K562 (cell line): Measurements from ENCODE around the gene TMEM234. TPM values are rescaled to one million over a fixed set of nuclear protein-coding genes. Genes with fewer than 3 reads are reported as not detected.
A peak's percentile ranks its signal among the peaks of the same experiment; 100 is the strongest.

Experiments
- ATAC-seq: fragments of 200-7000 bp; cut with Tn5 transposase; 3 replicates; pipeline ENCODE4 v1.9.1; 2020; ENCODE audit warnings: moderate library complexity
- BruUV-seq: library from RNA; stranded (reverse); fragments of 400-500 nt; replicated peaks from 2 replicates; lab custom pipeline; 2021; lab: Mats Ljungman, UMichigan
- CTCF ChIA-PET: fragments of 300-600 bp; formaldehyde crosslinking; extraction: SDS; loops from one replicate; lab custom pipeline; 2021; ENCODE audit warnings: low intra/inter-chr PET ratio; lab: Yijun Ruan, JAX
- POLR2A ChIA-PET: fragments of 300-600, 350-650 bp; sonication (Branson Sonifier 250); formaldehyde crosslinking; extraction: SDS; loops from one replicate; lab custom pipeline; 2021; ENCODE audit warnings: antibody characterized with exemption, inconsistent platforms; lab: Yijun Ruan, JAX
- DNase-seq, 4 experiments: peaks; one replicate each; pipeline versions ENCODE4 v3.0.0 to v3.0.0-alpha.2; 2011 to 2018; ENCODE audit warnings: low spot score in 3 of 4, mixed read lengths in 3 of 4; ENCODE audit errors: extremely low read depth in 1 of 4
- FAIRE-seq: peaks from 2 replicates; lab custom pipeline; 2011; peaks lifted over from hg19 to GRCh38; lab: Jason Lieb, UNC
- H2AFZ ChIP-seq: 2 replicates; pipeline ENCODE4 v1.6.0; 2011; ENCODE audit warnings: low read depth, low read length, control low read depth, inconsistent platforms
- H3K27ac ChIP-seq: fragments of 200-600 bp; 3 replicates; pipeline ENCODE4 v1.8.0; 2011; ENCODE audit warnings: low read depth, mild to moderate bottlenecking, control low read depth, inconsistent platforms, low read length, moderate library complexity, mixed read lengths; ENCODE audit errors: extremely low read depth
- H3K27me3 ChIP-seq, 2 experiments: fragments of 300-600 bp in 1 of 2; 2 replicates in 1 of 2; 3 replicates in 1 of 2; pipeline versions ENCODE4 v1.6.0 to v1.8.0; 2011; ENCODE audit warnings: inconsistent platforms in 2 of 2, low read length in 2 of 2, mild to moderate bottlenecking in 1 of 2, mixed read lengths in 1 of 2, moderate library complexity in 1 of 2; ENCODE audit not compliant: control insufficient read depth in 2 of 2, insufficient read depth in 2 of 2
- H3K36me3 ChIP-seq: fragments of 300-600 bp; 3 replicates; pipeline ENCODE4 v1.8.0; 2011; ENCODE audit warnings: mild to moderate bottlenecking, low read length, inconsistent platforms; ENCODE audit not compliant: control insufficient read depth, insufficient read depth
- H3K4me1 ChIP-seq, 2 experiments: fragments of 200-600 bp in 1 of 2; replicated peaks in 1 of 2; 2 replicates in 1 of 2; 3 replicates in 1 of 2; pipeline versions ENCODE4 v1.5.1 to v1.8.0; 2011; ENCODE audit warnings: inconsistent platforms in 2 of 2, low read length in 2 of 2, mild to moderate bottlenecking in 1 of 2, mixed read lengths in 1 of 2, moderate library complexity in 1 of 2; ENCODE audit not compliant: control insufficient read depth in 2 of 2, insufficient read depth in 2 of 2
- H3K4me2 ChIP-seq: 2 replicates; pipeline ENCODE4 v1.6.1; 2011; ENCODE audit warnings: low read length, control low read depth, inconsistent platforms, mixed read lengths; ENCODE audit not compliant: insufficient read depth
- H3K4me3 ChIP-seq: fragments of 200-600 bp; sonication (generic), shearing (Covaris generic); 2 replicates; pipeline ENCODE4 v1.5.1; 2016; ENCODE audit warnings: control low read depth, inconsistent platforms
- H3K79me2 ChIP-seq: fragments of 200-600 bp; 3 replicates; pipeline ENCODE4 v1.8.0; 2011; ENCODE audit warnings: low read length, inconsistent platforms; ENCODE audit not compliant: control insufficient read depth, insufficient read depth
- H3K9ac ChIP-seq, 2 experiments: 2 replicates each; pipeline versions ENCODE4 v1.6.0 to v1.6.1; 2011; ENCODE audit warnings: low read depth in 2 of 2, low read length in 2 of 2, control low read depth in 1 of 2, inconsistent platforms in 1 of 2, mild to moderate bottlenecking in 1 of 2, mixed read lengths in 1 of 2; ENCODE audit not compliant: insufficient read depth in 1 of 2
- H3K9me1 ChIP-seq: one replicate; pipeline ENCODE4 v1.6.0; 2011; ENCODE audit warnings: inconsistent platforms, mild to moderate bottlenecking, low read length, moderate library complexity; ENCODE audit not compliant: control insufficient read depth, insufficient read depth
- H3K9me3 ChIP-seq: replicated peaks from 2 replicates; pipeline ENCODE4 v1.5.1; 2011; ENCODE audit warnings: low read depth, low read length, inconsistent platforms; ENCODE audit not compliant: control insufficient read depth, insufficient read depth
- H4K20me1 ChIP-seq: replicated peaks from 2 replicates; pipeline ENCODE4 v1.6.1; 2011; ENCODE audit warnings: low read length, inconsistent platforms, mixed read lengths; ENCODE audit not compliant: control insufficient read depth, insufficient read depth
- HNRNPLL ChIP-seq: fragments of 200-400 bp; formaldehyde crosslinking; IDR thresholded peaks from 2 replicates; pipeline ENCODE4 v1.6.1; 2017; ENCODE audit warnings: low read length, low read depth, mild to moderate bottlenecking; ENCODE audit not compliant: poor library complexity, severe bottlenecking
- PRDM10 ChIP-seq: fragments of 450-650 bp; IDR thresholded peaks from 2 replicates; pipeline ENCODE4 v1.6.1; 2018; ENCODE audit not compliant: partially characterized antibody
- WGBS: fragments of 100-300 bp; shearing (Covaris generic); methylation state at CpG from one replicate; pipeline ENCODE4 v1.1.6; 2016; ENCODE audit warnings: low coverage, mixed read lengths; ENCODE audit not compliant: insufficient coverage; ENCODE audit errors: missing lambda C conversion rate; 5-methylcytosine and 5-hydroxymethylcytosine counted together
- in situ Hi-C: fragments of 300-500 bp; cut with MboI; formaldehyde crosslinking; loops from 4 replicates; pipeline ENCODE4 v1.15.0; 2018; ENCODE audit warnings: inconsistent platforms, mixed read lengths
- intact Hi-C: fragments of 100-400 bp; cut with micrococcal nuclease; formaldehyde crosslinking; loops from 2 replicates; pipeline ENCODE4 v1.14.2; 2022
- polyA plus RNA-seq, 8 experiments: library from polyadenylated mRNA; depleted of rRNA in 4 of 8; stranded (reverse) in 5 of 8; unstranded in 3 of 8; fragments of >200 nt; fragmentation: Nextera tagmentation in 2 of 8; fragmentation: Illumina TruSeq in 1 of 8; extraction: Ambion mirVana in 2 of 8; extraction: Trizol in 1 of 8; gene quantifications; 2 replicates each; pipeline versions ENCODE4 v1.2.1 to v1.2.3, GENCODE V29; 2011 to 2014; ENCODE audit warnings: inconsistent platforms in 1 of 8, missing spikeins in 1 of 8
- small RNA-seq: library from RNA; depleted of rRNA; stranded (forward); fragments of <200 nt; gene quantifications from one replicate; pipeline ENCODE3, GENCODE V24; 2014
- total RNA-seq, 7 experiments: library from RNA; depleted of rRNA in 6 of 7; stranded (reverse); fragments of >200 nt in 6 of 7; fragmentation: Illumina TruSeq in 2 of 7; extraction: Trizol in 2 of 7; gene quantifications; 2 replicates each; pipeline versions ENCODE4 v1.2.1 to v1.2.3, GENCODE V29; 2011 to 2021; ENCODE audit warnings: low replicate concordance in 1 of 7

TMEM234 gene
- total and polyA plus RNA-seq, 9 of the 15 experiments (the other 6 are each of a cell fraction or from before 2014, with no cell fraction given), result 5.0 to 12.9 (median 7.6) TPM

GRCh38 chr1:32170991-32171390 lies 51.2 kb downstream of the TMEM234 start:
- Histone ChIP-seq H3K4me3 (no peak overlapping the region), H3K9me1 (no peaks in the 10 kb centered on the region), H3K27me3 (no peaks in the 10 kb centered on the region), H3K4me2 (no peak overlapping the region), H3K9ac (peak overlapping the region in 1 of 2 experiments; percentile 46; a peak in 1 of 4 replicates), H3K9me3 (no peaks in the 10 kb centered on the region), H3K36me3 (peaks cover 73% of the 10 kb centered on the region), H3K4me1 (peaks cover 0 to 4% of the 10 kb centered on the region in 2 experiments; a peak in 3 of 5 replicates), H3K79me2 (no peaks in the 10 kb centered on the region), H3K27ac (no peak overlapping the region), H4K20me1 (0 out of 2 replicates have a peak, but pooled peaks cover 4% of the 10 kb centered on the region), H2AFZ (no peak overlapping the region)
- CTCF ChIA-PET, result no interaction called here
- BruUV-seq, result no TSS peak
- TF ChIP-seq HNRNPLL, result no peak
- peak; percentile 68 for TF ChIP-seq PRDM10
- intact Hi-C loops (no loop called here), in situ Hi-C loops (no loop called here)
- POLR2A ChIA-PET, result interaction anchor here (1.0 to 1.7 kb wide), 2 partner anchors 11 to 29 kb away, joined by 4 to 5 read pairs; partner anchors contain the start of gene CCDC28B
- peak; percentile 57 for ATAC-seq
- WGBS, result 50% methylated on average over 4 of the region's 4 CpGs
- no peak for FAIRE-seq
- no peak for DNase-seq

Small RNA genes within 50 kb of the gene (small RNA-seq; reads per million reads assigned to genes)
- not detected for gene RF00017

Other genes with a start within 250 kb of the TMEM234 start
Only the 7 nearest of the 16 such genes appear.
- 38.6 and 51.4 TPM in 2 replicates for gene TXLNA, start 42.7 kb downstream of the TMEM234 start, total RNA-seq (2014; rRNA removed)
- 33.0 and 33.5 TPM in 2 replicates for gene TXLNA, start 42.7 kb downstream of the TMEM234 start, total RNA-seq (2014; rRNA removed; fragmentation: Illumina TruSeq; extraction: Trizol)
- gene TXLNA, start 42.7 kb downstream of the TMEM234 start, total RNA-seq (2015; rRNA removed; fragmentation: Illumina TruSeq; extraction: Trizol), result 46.4 TPM in 2 replicates
- gene TXLNA, start 42.7 kb downstream of the TMEM234 start, total RNA-seq (2021), result 50.2 and 54.5 TPM in 2 replicates
- gene TXLNA, start 42.7 kb downstream of the TMEM234 start, polyA plus RNA-seq (2011; rRNA removed), result 39.3 and 42.9 TPM in 2 replicates
- 39.4 and 40.9 TPM in 2 replicates for gene TXLNA, start 42.7 kb downstream of the TMEM234 start, polyA plus RNA-seq (2014; fragmentation: Illumina TruSeq; extraction: Trizol)
- gene TXLNA, start 42.7 kb downstream of the TMEM234 start, polyA plus RNA-seq (2014; fragmentation: Nextera tagmentation; extraction: Ambion mirVana), result 10 to 100 TPM in 1 of 2 experiments, 1 to 10 TPM in 1; 9.2 to 15.2 TPM
- 43.6 and 46.7 TPM in 2 replicates for gene TXLNA, start 42.7 kb downstream of the TMEM234 start, polyA plus RNA-seq (2014; rRNA removed)
- 51.9 and 59.5 TPM in 2 replicates for gene CCDC28B, start 21.8 kb downstream of the TMEM234 start, total RNA-seq (2014; rRNA removed)
- 14.3 and 17.3 TPM in 2 replicates for gene CCDC28B, start 21.8 kb downstream of the TMEM234 start, total RNA-seq (2014; rRNA removed; fragmentation: Illumina TruSeq; extraction: Trizol)
- gene CCDC28B, start 21.8 kb downstream of the TMEM234 start, total RNA-seq (2015; rRNA removed; fragmentation: Illumina TruSeq; extraction: Trizol), result 42.2 and 44.4 TPM in 2 replicates
- 48.0 and 50.6 TPM in 2 replicates for gene CCDC28B, start 21.8 kb downstream of the TMEM234 start, total RNA-seq (2021)
- 29.3 and 29.4 TPM in 2 replicates for gene CCDC28B, start 21.8 kb downstream of the TMEM234 start, polyA plus RNA-seq (2011; rRNA removed)
- 31.7 and 45.4 TPM in 2 replicates for gene CCDC28B, start 21.8 kb downstream of the TMEM234 start, polyA plus RNA-seq (2014; fragmentation: Illumina TruSeq; extraction: Trizol)
- 10 to 100 TPM in 1 of 2 experiments, 1 to 10 TPM in 1; 5.7 to 14.5 TPM for gene CCDC28B, start 21.8 kb downstream of the TMEM234 start, polyA plus RNA-seq (2014; fragmentation: Nextera tagmentation; extraction: Ambion mirVana)
- gene CCDC28B, start 21.8 kb downstream of the TMEM234 start, polyA plus RNA-seq (2014; rRNA removed), result 54.5 and 56.6 TPM in 2 replicates
- 12.4 and 12.6 TPM in 2 replicates for gene IQCC, start 16.7 kb downstream of the TMEM234 start, total RNA-seq (2014; rRNA removed)
- 10.6 and 11.5 TPM in 2 replicates for gene IQCC, start 16.7 kb downstream of the TMEM234 start, total RNA-seq (2014; rRNA removed; fragmentation: Illumina TruSeq; extraction: Trizol)
- 12.7 and 13.2 TPM in 2 replicates for gene IQCC, start 16.7 kb downstream of the TMEM234 start, total RNA-seq (2015; rRNA removed; fragmentation: Illumina TruSeq; extraction: Trizol)
- gene IQCC, start 16.7 kb downstream of the TMEM234 start, total RNA-seq (2021), result 6.6 and 8.1 TPM in 2 replicates
- 10.6 and 10.7 TPM in 2 replicates for gene IQCC, start 16.7 kb downstream of the TMEM234 start, polyA plus RNA-seq (2011; rRNA removed)
- gene IQCC, start 16.7 kb downstream of the TMEM234 start, polyA plus RNA-seq (2014; fragmentation: Illumina TruSeq; extraction: Trizol), result 14.9 and 16.5 TPM in 2 replicates
- 10 to 100 TPM in 1 of 2 experiments, 1 to 10 TPM in 1; 8.4 to 10.4 TPM for gene IQCC, start 16.7 kb downstream of the TMEM234 start, polyA plus RNA-seq (2014; fragmentation: Nextera tagmentation; extraction: Ambion mirVana)
- 12.4 and 13.9 TPM in 2 replicates for gene IQCC, start 16.7 kb downstream of the TMEM234 start, polyA plus RNA-seq (2014; rRNA removed)
- not detected in 2 replicates for gene DCDC2B, start 13.3 kb downstream of the TMEM234 start, total RNA-seq (2014; rRNA removed)
- gene DCDC2B, start 13.3 kb downstream of the TMEM234 start, total RNA-seq (2014; rRNA removed; fragmentation: Illumina TruSeq; extraction: Trizol), result not detected in 2 replicates
- gene DCDC2B, start 13.3 kb downstream of the TMEM234 start, total RNA-seq (2015; rRNA removed; fragmentation: Illumina TruSeq; extraction: Trizol), result not detected in 2 replicates
- gene DCDC2B, start 13.3 kb downstream of the TMEM234 start, total RNA-seq (2021), result not detected in 2 replicates
- gene DCDC2B, start 13.3 kb downstream of the TMEM234 start, polyA plus RNA-seq (2011; rRNA removed), result not detected in 2 replicates
- gene DCDC2B, start 13.3 kb downstream of the TMEM234 start, polyA plus RNA-seq (2014; fragmentation: Illumina TruSeq; extraction: Trizol), result not detected in 2 replicates
- not detected for gene DCDC2B, start 13.3 kb downstream of the TMEM234 start, polyA plus RNA-seq (2014; fragmentation: Nextera tagmentation; extraction: Ambion mirVana)
- gene DCDC2B, start 13.3 kb downstream of the TMEM234 start, polyA plus RNA-seq (2014; rRNA removed), result not detected in 2 replicates
- gene EIF3I, start 54 bp upstream of the TMEM234 start, total RNA-seq (2014; rRNA removed), result 472 and 537 TPM in 2 replicates
- 678 and 704 TPM in 2 replicates for gene EIF3I, start 54 bp upstream of the TMEM234 start, total RNA-seq (2014; rRNA removed; fragmentation: Illumina TruSeq; extraction: Trizol)
- 535 and 541 TPM in 2 replicates for gene EIF3I, start 54 bp upstream of the TMEM234 start, total RNA-seq (2015; rRNA removed; fragmentation: Illumina TruSeq; extraction: Trizol)
- 383 and 414 TPM in 2 replicates for gene EIF3I, start 54 bp upstream of the TMEM234 start, total RNA-seq (2021)
- gene EIF3I, start 54 bp upstream of the TMEM234 start, polyA plus RNA-seq (2011; rRNA removed), result 527 and 635 TPM in 2 replicates
- gene EIF3I, start 54 bp upstream of the TMEM234 start, polyA plus RNA-seq (2014; fragmentation: Illumina TruSeq; extraction: Trizol), result 942 and 1,045 TPM in 2 replicates
- 1,000 to 10,000 TPM; 1,337 to 1,526 TPM for gene EIF3I, start 54 bp upstream of the TMEM234 start, polyA plus RNA-seq (2014; fragmentation: Nextera tagmentation; extraction: Ambion mirVana)
- 477 and 567 TPM in 2 replicates for gene EIF3I, start 54 bp upstream of the TMEM234 start, polyA plus RNA-seq (2014; rRNA removed)
- not detected in 2 replicates for gene FAM167B, start 24.9 kb upstream of the TMEM234 start, total RNA-seq (2014; rRNA removed)
- gene FAM167B, start 24.9 kb upstream of the TMEM234 start, total RNA-seq (2014; rRNA removed; fragmentation: Illumina TruSeq; extraction: Trizol), result not detected in 2 replicates
- not detected in 2 replicates for gene FAM167B, start 24.9 kb upstream of the TMEM234 start, total RNA-seq (2015; rRNA removed; fragmentation: Illumina TruSeq; extraction: Trizol)
- not detected in 2 replicates for gene FAM167B, start 24.9 kb upstream of the TMEM234 start, total RNA-seq (2021)
- not detected in 2 replicates for gene FAM167B, start 24.9 kb upstream of the TMEM234 start, polyA plus RNA-seq (2011; rRNA removed)
- not detected in 2 replicates for gene FAM167B, start 24.9 kb upstream of the TMEM234 start, polyA plus RNA-seq (2014; fragmentation: Illumina TruSeq; extraction: Trizol)
- gene FAM167B, start 24.9 kb upstream of the TMEM234 start, polyA plus RNA-seq (2014; fragmentation: Nextera tagmentation; extraction: Ambion mirVana), result not detected
- gene FAM167B, start 24.9 kb upstream of the TMEM234 start, polyA plus RNA-seq (2014; rRNA removed), result not detected in 2 replicates
- 0.08 TPM in 1 of 2 replicates, not detected in the other for gene LCK, start 28.9 kb upstream of the TMEM234 start, total RNA-seq (2014; rRNA removed)
- gene LCK, start 28.9 kb upstream of the TMEM234 start, total RNA-seq (2014; rRNA removed; fragmentation: Illumina TruSeq; extraction: Trizol), result 0.13 TPM in 1 of 2 replicates, not detected in the other
- gene LCK, start 28.9 kb upstream of the TMEM234 start, total RNA-seq (2015; rRNA removed; fragmentation: Illumina TruSeq; extraction: Trizol), result not detected in 2 replicates
- 0.38 and 0.47 TPM in 2 replicates for gene LCK, start 28.9 kb upstream of the TMEM234 start, total RNA-seq (2021)
- not detected in 2 replicates for gene LCK, start 28.9 kb upstream of the TMEM234 start, polyA plus RNA-seq (2011; rRNA removed)
- gene LCK, start 28.9 kb upstream of the TMEM234 start, polyA plus RNA-seq (2014; fragmentation: Illumina TruSeq; extraction: Trizol), result 0.04 TPM in 1 of 2 replicates, not detected in the other
- not detected for gene LCK, start 28.9 kb upstream of the TMEM234 start, polyA plus RNA-seq (2014; fragmentation: Nextera tagmentation; extraction: Ambion mirVana)
- 0.13 TPM in 1 of 2 replicates, not detected in the other for gene LCK, start 28.9 kb upstream of the TMEM234 start, polyA plus RNA-seq (2014; rRNA removed)